ENCODE results near the gene FHAD1.

GRCh38 chr1:15402809-15403450 is 155.9 kb downstream of the FHAD1 start:
- TF ChIP-seq TAF1 (IDR thresholded peaks at IDR 0.05; ENCODE audit: borderline replicate concordance, insufficient read depth, low read length) (no peak), SIN3A (IDR thresholded peaks at IDR 0.05; ENCODE audit: borderline replicate concordance, insufficient read depth, low read length) (no peak), REST (IDR thresholded peaks at IDR 0.05; ENCODE audit: insufficient read depth in 1 of 2, low read depth in 2 of 2, low read length in 2 of 2) (no peak)
